ENCODE results near the gene SPON1.

The SPON1 gene

DNA sequence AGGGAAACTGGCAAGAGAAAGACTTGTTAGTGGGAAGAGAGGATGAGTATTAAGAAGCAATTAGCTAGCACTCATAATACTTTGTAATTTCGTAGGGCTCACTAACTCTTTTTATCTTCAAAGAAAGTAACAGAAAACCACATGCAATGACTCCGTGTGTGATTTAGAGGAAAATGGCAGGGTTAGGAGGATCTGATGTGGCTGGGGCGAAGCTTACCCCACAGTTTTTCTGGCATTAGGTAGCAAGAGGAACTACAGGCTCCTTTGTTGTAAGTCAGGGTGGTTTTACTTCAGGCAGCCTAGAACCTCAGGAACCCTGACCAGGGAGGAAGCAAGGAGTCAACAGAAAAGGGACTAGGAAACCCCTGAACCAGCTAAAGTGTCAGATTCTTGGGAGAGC lies 89.7 kb downstream of the SPON1 start:
- no peaks in the 10 kb centered on the region for H3K9me3 ChIP-seq (ENCODE audit: insufficient read depth, low read depth, low read length)
- H3K4me3 ChIP-seq (ENCODE audit: low read length, poor library complexity, severe bottlenecking) = no peak overlapping the region
- TF ChIP-seq, protein P1, sequence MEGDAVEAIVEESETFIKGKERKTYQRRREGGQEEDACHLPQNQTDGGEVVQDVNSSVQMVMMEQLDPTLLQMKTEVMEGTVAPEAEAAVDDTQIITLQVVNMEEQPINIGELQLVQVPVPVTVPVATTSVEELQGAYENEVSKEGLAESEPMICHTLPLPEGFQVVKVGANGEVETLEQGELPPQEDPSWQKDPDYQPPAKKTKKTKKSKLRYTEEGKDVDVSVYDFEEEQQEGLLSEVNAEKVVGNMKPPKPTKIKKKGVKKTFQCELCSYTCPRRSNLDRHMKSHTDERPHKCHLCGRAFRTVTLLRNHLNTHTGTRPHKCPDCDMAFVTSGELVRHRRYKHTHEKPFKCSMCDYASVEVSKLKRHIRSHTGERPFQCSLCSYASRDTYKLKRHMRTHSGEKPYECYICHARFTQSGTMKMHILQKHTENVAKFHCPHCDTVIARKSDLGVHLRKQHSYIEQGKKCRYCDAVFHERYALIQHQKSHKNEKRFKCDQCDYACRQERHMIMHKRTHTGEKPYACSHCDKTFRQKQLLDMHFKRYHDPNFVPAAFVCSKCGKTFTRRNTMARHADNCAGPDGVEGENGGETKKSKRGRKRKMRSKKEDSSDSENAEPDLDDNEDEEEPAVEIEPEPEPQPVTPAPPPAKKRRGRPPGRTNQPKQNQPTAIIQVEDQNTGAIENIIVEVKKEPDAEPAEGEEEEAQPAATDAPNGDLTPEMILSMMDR (conservative IDR thresholded peaks at IDR 0.05; ENCODE audit: low read length) = no peak
- TF ChIP-seq EZH2phosphoT487 (IDR thresholded peaks at IDR 0.05; ENCODE audit: borderline replicate concordance) = no peak
- H3K9ac ChIP-seq (ENCODE audit: low read depth, low read length, poor library complexity, severe bottlenecking) = no peak overlapping the region
- peaks cover 20% of the 10 kb centered on the region for H3K4me1 ChIP-seq (ENCODE audit: insufficient read depth, low read length, poor library complexity, severe bottlenecking)
- H2AFZ ChIP-seq (ENCODE audit: low read length) = no peak overlapping the region
- H3K4me2 ChIP-seq (ENCODE audit: low read depth, low read length, poor library complexity, severe bottlenecking) = no peak overlapping the region
- H3K79me2 ChIP-seq (ENCODE audit: insufficient read depth, low read length) = no peaks in the 10 kb centered on the region
- H3K27me3 ChIP-seq (ENCODE audit: insufficient read depth, low read length, poor library complexity, severe bottlenecking) = no peaks in the 10 kb centered on the region
- H4K20me1 ChIP-seq (ENCODE audit: insufficient read depth, low read length, poor library complexity, severe bottlenecking) = no peaks in the 10 kb centered on the region
- H3K36me3 ChIP-seq (ENCODE audit: insufficient read depth, low read length) = no peaks in the 10 kb centered on the region
- H3K9me2 ChIP-seq (replicated peaks; ENCODE audit: low read depth, low read length) = no peaks in the 10 kb centered on the region
- H3F3A ChIP-seq (ENCODE audit: low read depth) = no peaks in the 10 kb centered on the region

DNA sequence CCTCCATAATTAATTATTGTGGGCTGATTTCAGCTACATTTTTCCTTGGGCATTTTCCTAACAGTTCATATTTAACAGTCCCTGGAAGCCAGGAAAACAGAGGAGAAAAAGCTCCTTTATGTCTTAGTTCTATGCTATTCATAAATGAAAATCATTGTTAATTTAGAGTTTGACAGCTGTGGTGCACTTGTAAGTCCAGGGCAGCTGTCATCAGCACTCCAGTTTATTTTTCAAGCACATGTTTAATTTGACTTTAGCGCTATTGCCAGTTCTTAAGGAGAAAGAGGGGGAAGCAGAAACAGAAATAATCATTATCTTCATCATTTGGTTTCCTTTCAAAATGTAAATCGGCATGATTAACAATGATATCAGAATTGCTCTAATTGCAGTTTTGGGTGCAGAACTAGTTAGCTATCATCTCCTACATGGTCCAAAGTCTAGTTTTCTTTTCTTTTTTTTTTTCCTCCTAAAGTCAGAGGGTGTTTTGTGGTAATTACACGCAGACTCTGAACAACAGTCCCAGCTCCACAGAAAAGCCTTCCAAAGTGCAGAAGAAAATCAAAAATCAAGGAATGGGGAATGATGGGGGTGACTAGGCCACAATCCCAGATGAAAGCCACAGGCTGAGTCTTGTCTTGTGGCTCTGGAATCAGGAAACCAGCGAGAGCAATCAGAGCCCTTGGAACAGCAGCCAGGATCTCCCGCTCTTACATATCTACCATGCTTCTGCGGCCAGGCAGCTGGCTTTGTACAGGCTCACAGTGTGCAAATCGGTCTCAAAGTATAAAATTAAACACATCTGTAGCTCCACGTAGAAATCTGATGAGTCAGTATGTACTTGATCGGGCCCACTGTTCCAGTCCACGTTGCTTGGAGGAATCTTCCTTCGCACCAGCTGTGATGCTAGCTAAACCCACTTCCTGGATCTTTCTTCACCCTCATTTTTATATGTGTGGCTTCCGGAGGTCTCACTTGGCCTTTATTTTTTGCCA lies 91.9 kb downstream of the SPON1 start:
- H3K9ac ChIP-seq (ENCODE audit: low read depth, low read length, poor library complexity, severe bottlenecking) = no peak overlapping the region
- no peaks in the 10 kb centered on the region for H3K79me2 ChIP-seq (ENCODE audit: insufficient read depth, low read length)
- no peak overlapping the region for H2AFZ ChIP-seq (ENCODE audit: low read length)
- H3K27me3 ChIP-seq (ENCODE audit: insufficient read depth, low read length, poor library complexity, severe bottlenecking) = no peaks in the 10 kb centered on the region
- TF ChIP-seq, protein P1 (conservative IDR thresholded peaks at IDR 0.05; ENCODE audit: low read length) = no peak
- TF ChIP-seq EZH2phosphoT487 (IDR thresholded peaks at IDR 0.05; ENCODE audit: borderline replicate concordance) = no peak
- peaks cover 20% of the 10 kb centered on the region for H3K4me1 ChIP-seq (ENCODE audit: insufficient read depth, low read length, poor library complexity, severe bottlenecking)
- no peaks in the 10 kb centered on the region for H4K20me1 ChIP-seq (ENCODE audit: insufficient read depth, low read length, poor library complexity, severe bottlenecking)
- H3K4me3 ChIP-seq (ENCODE audit: low read length, poor library complexity, severe bottlenecking) = peak overlapping the region; percentile 14
- no peaks in the 10 kb centered on the region for H3K9me2 ChIP-seq (replicated peaks; ENCODE audit: low read depth, low read length)
- H3K9me3 ChIP-seq (ENCODE audit: insufficient read depth, low read depth, low read length) = no peaks in the 10 kb centered on the region
- H3K4me2 ChIP-seq (ENCODE audit: low read depth, low read length, poor library complexity, severe bottlenecking) = peak overlapping the region; percentile 44
- H3F3A ChIP-seq (ENCODE audit: low read depth) = no peaks in the 10 kb centered on the region
- H3K36me3 ChIP-seq (ENCODE audit: insufficient read depth, low read length) = no peaks in the 10 kb centered on the region

DNA sequence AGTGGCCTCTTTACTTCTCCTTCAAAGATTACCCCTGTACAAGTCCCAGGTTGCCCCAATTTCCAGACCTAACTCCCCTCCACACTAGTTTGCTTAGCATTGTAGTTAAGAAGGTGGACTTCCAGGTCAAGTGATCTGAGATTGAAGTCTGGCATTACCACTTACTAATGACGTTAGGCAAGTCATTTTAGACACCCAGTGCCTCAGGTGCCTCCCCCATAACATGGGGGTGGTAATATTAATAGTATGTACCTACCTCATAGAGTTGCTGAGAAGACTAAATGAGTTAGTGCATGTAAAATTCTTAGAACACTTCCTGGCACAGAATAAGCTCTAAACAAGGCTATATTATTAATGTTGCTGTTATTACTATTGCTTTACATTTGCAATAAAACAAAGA lies 93.4 kb downstream of the SPON1 start:
- no peak overlapping the region for H3K9ac ChIP-seq (ENCODE audit: low read depth, low read length, poor library complexity, severe bottlenecking)

More for the DNA sequence above, 93.4 kb downstream of the SPON1 start:
- Histone ChIP-seq H3K36me3 (ENCODE audit: insufficient read depth, low read length) (no peaks in the 10 kb centered on the region), H3K4me3 (ENCODE audit: low read length, poor library complexity, severe bottlenecking) (no peak overlapping the region), H3K9me3 (ENCODE audit: insufficient read depth, low read depth, low read length) (no peaks in the 10 kb centered on the region), H3K9me2 (replicated peaks; ENCODE audit: low read depth, low read length) (no peaks in the 10 kb centered on the region), H2AFZ (ENCODE audit: low read length) (no peak overlapping the region), H3F3A (ENCODE audit: low read depth) (no peaks in the 10 kb centered on the region), H3K27me3 (ENCODE audit: insufficient read depth, low read length, poor library complexity, severe bottlenecking) (no peaks in the 10 kb centered on the region), H3K4me2 (ENCODE audit: low read depth, low read length, poor library complexity, severe bottlenecking) (no peak overlapping the region), H3K79me2 (ENCODE audit: insufficient read depth, low read length) (no peaks in the 10 kb centered on the region), H4K20me1 (ENCODE audit: insufficient read depth, low read length, poor library complexity, severe bottlenecking) (no peaks in the 10 kb centered on the region), H3K4me1 (ENCODE audit: insufficient read depth, low read length, poor library complexity, severe bottlenecking) (peaks cover 20% of the 10 kb centered on the region)
- TF ChIP-seq, protein P1 (conservative IDR thresholded peaks at IDR 0.05; ENCODE audit: low read length) = no peak
- TF ChIP-seq EZH2phosphoT487 (IDR thresholded peaks at IDR 0.05; ENCODE audit: borderline replicate concordance) = no peak

Data from Loucy (cell line).